GM18519 (cell line): ENCODE measurements around the gene TPST2.

Experiments
- ATAC-seq: cut with Tn5 transposase; IDR thresholded peaks from one replicate; pipeline ENCODE4 v1.9.1; 2021; ENCODE audit warnings: mild to moderate bottlenecking, moderate library complexity; ENCODE audit not compliant: unreplicated experiment, low FRiP score

TPST2 gene

DNA sequence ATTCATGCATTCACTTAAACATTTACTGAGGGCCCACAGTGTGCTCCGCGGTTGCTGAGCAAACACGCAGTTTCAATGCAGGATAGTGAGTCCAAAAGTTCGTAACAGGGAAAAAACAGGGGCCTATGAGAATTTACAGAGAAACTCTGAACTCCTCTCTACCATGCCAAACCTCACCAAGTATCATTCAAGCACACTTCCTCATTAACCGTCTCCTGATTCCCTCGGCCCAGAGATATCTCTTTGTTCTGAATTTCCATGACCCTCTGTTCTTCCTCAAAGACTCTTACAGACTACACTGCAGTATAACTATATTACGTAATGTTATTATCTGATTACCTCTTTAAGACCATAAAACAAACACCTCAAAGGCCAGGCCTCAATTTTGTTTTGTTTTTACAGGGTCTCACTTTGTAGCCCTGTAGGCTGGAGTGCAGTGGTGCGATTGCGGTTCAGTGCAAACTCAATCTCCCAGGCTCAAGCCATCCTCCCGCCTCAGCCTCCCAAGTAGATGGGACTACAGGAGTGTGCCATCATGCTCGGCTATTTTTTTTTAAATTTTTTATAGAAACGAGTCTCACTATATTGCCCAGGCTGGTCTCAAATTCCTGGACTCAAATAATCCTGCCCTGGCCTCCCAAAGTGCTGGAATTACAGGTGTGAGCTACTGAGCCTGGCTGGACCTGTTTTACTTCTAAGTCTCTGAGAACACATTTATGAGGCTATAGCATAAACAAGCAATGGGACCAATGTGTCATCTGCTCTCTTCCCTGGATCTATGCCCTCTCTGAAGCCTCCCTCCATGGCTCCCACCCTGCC is 109.9 kb downstream of the TPST2 start:
- no peak for ATAC-seq

DNA sequence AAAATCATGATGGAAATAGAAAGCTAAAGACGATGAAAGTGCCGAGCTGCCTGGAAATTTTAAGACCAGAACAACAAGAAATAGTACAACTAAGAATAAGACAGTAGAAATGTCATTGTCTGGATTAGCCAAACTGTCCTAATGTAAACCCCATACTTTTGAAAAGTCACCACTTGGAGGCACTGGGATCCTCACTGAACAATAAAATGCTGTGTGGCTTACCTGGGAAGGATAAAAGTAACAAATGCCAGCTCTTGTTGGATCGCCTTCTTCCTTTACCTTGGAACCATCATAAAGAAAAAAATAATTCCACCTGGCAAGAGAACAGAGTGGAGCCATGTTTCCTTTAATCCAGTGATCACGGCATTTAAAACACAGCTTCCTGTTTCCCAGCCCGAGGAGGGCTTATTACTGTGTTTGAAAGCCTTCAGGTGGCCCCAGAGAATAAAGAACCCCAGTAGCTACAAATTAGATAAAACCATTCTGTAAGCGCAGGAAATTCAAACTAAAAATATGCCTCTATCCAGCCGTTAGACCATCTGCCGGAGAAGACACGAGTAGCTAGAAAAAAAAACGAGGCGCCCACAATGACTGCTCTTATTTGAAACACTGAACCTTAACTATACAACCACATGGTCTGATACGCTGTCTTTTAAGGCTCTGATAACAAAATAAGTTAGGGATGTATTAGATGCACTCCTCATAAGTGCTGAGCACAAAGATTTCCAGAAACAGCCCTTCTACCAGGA is 110.7 kb downstream of the TPST2 start:
- no peak for ATAC-seq

DNA sequence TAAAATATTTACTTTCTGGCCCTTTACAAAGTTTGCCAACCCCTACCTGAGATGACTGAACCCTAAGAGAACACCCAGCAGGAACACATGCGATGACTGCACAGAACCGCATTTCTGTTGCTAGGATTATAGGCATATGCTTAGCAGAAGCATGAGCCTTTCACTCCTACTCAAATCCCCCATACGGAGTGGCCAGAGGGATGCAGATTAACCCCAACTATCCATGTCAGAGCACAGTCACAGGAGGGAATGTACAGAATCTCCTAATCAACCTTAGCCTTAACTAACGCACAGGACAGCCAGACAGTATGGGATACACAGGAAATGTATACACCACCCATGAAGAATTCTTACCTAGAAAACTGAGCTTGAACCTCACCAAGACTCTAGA is 112.6 kb downstream of the TPST2 start:
- no peak for ATAC-seq

DNA sequence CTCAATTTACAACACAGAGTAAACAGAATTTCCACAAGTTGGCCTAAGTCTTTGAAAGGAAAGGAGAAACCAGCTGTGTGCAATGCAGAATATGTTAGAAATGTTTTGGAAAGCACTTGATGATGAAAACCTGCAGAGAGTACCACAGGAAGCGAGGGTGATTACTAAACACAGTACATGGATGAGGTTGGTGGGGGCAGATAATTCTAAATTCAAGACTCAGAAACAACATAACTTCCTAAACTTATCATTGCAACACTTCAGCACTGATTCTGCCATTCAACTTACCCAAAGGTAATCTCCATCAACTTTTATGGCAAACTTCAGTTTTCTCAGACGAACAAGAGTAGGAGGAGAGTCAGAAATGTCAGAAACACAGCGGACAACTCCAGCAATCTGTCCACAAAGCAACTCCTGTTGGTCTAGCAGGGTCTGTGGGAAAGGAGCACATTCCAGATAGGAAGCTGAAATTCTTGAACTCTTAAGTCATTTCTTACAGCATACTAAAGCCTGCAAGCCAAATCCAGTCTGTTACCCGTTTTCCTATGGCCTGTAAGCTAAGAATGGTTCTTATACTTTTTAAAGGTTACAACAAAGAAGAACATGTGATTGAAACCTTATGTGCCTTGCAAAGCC is 113.1 kb downstream of the TPST2 start:
- ATAC-seq: no peak

DNA sequence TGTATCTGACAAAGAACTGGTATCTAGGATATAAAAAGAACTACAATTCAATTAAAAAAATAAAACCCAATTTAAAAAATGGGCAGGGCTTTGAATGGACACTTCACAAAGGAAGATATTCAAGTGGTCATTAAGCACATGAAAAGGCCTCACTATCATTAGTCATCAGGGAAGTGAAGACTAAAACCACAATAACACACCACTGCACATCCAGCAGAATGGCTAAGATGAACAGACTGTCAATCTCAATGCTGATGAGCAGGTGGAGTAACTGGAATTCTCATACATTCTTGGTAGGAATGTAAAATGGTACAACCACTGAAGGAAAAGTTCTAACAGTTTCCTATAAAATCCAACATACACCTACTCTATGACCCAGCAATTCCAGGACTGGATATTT is 115.2 kb downstream of the TPST2 start:
- no peak for ATAC-seq
